Measurements from ENCODE around the gene ATP5F1E.
A peak's percentile ranks its signal among the peaks of the same experiment; 100 is the strongest.
"Not testable (repeated sequence)": the region's sequence is repeated elsewhere in the genome, so short reads cannot be mapped to it uniquely, and the experiment has no call there.

The ATP5F1E gene

GRCh38 chr20:58985656-58986055 lies 46.5 kb downstream of the ATP5F1E start:
- Histone ChIP-seq H3K4ac (ENCODE audit: low read depth in 1 of 2, low read length in 2 of 2) (no peak overlapping the region), H3K14ac (ENCODE audit: low read length in 2 of 2) (no peak overlapping the region), H2BK12ac (ENCODE audit: low read length in 2 of 2) (no peak overlapping the region), H3K4me1 (ENCODE audit: control insufficient read depth, insufficient read depth, low read depth, low read length) (peaks cover 15% of the 10 kb centered on the region), H3K23ac (ENCODE audit: low read length in 2 of 2) (no peak overlapping the region), H2BK15ac (ENCODE audit: low read depth, poor library complexity, severe bottlenecking) (no peak overlapping the region), H3K79me1 (replicated peaks; ENCODE audit: low read length, poor library complexity, severe bottlenecking) (peaks cover 42% of the 10 kb centered on the region), H3K4me3 (ENCODE audit: insufficient read depth in 1 of 2, low read depth in 1 of 2, low read length in 2 of 2) (no peak overlapping the region), H2BK120ac (ENCODE audit: low read depth, low read length) (no peak overlapping the region), H3K9me3 (ENCODE audit: control insufficient read depth, low read length) (no peaks in the 10 kb centered on the region), H4K91ac (ENCODE audit: low read length) (no peak overlapping the region), H3K18ac (ENCODE audit: low read depth in 1 of 2, low read length in 2 of 2) (no peak overlapping the region), H3K9ac (ENCODE audit: low read length) (no peak overlapping the region), H2AFZ (ENCODE audit: low read depth, low read length) (no peak overlapping the region), H4K8ac (ENCODE audit: low read length) (no peak overlapping the region), H3K36me3 (ENCODE audit: control insufficient read depth in 1 of 2, insufficient read depth in 2 of 2, low read depth in 1 of 2, low read length in 2 of 2) (peaks cover 32 to 42% of the 10 kb centered on the region in 2 experiments), H2BK5ac (ENCODE audit: low read depth, low read length, poor library complexity, severe bottlenecking) (no peak overlapping the region), H3K4me2 (ENCODE audit: low read length, poor library complexity, severe bottlenecking) (no peak overlapping the region), H2AK5ac (ENCODE audit: low read length, severe bottlenecking) (no peak overlapping the region), H3K27ac (ENCODE audit: low read length, poor library complexity, severe bottlenecking) (no peak overlapping the region), H3K27me3 (ENCODE audit: control insufficient read depth in 1 of 2, insufficient read depth in 1 of 2, low read length in 2 of 2) (no peaks in the 10 kb centered on the region)
- 91% methylated on average over 5 of the region's 5 CpGs for WGBS
- no peak for DNase-seq

- Histone ChIP-seq H3K9me3 (ENCODE audit: control insufficient read depth, low read length) (no peaks in the 10 kb centered on the region), H3K27me3 (ENCODE audit: control insufficient read depth in 1 of 2, insufficient read depth in 1 of 2, low read length in 2 of 2) (no peaks in the 10 kb centered on the region), H3K4me2 (ENCODE audit: low read length, poor library complexity, severe bottlenecking) (no peak overlapping the region), H3K36me3 (ENCODE audit: control insufficient read depth in 1 of 2, insufficient read depth in 2 of 2, low read depth in 1 of 2, low read length in 2 of 2) (peaks cover 27 to 34% of the 10 kb centered on the region in 2 experiments), H2BK120ac (ENCODE audit: low read depth, low read length) (no peak overlapping the region), H3K9ac (ENCODE audit: low read length) (no peak overlapping the region), H3K79me1 (replicated peaks; ENCODE audit: low read length, poor library complexity, severe bottlenecking) (peaks cover 38% of the 10 kb centered on the region), H2AK5ac (ENCODE audit: low read length, severe bottlenecking) (no peak overlapping the region), H4K91ac (ENCODE audit: low read length) (no peak overlapping the region), H2BK15ac (ENCODE audit: low read depth, poor library complexity, severe bottlenecking) (no peak overlapping the region), H3K27ac (ENCODE audit: low read length, poor library complexity, severe bottlenecking) (no peak overlapping the region), H3K23ac (ENCODE audit: low read length in 2 of 2) (peak overlapping the region in 1 of 2 experiments; percentile 50), H2BK5ac (ENCODE audit: low read depth, low read length, poor library complexity, severe bottlenecking) (no peak overlapping the region), H3K14ac (ENCODE audit: low read length in 2 of 2) (no peak overlapping the region), H3K4me3 (ENCODE audit: insufficient read depth in 1 of 2, low read depth in 1 of 2, low read length in 2 of 2) (no peak overlapping the region), H4K8ac (ENCODE audit: low read length) (no peak overlapping the region), H2BK12ac (ENCODE audit: low read length in 2 of 2) (no peak overlapping the region), H2AFZ (ENCODE audit: low read depth, low read length) (no peak overlapping the region), H3K18ac (ENCODE audit: low read depth in 1 of 2, low read length in 2 of 2) (no peak overlapping the region), H3K4ac (ENCODE audit: low read depth in 1 of 2, low read length in 2 of 2) (no peak overlapping the region), H3K4me1 (ENCODE audit: control insufficient read depth, insufficient read depth, low read depth, low read length) (peaks cover 15% of the 10 kb centered on the region)
- WGBS: 91% methylated on average over 6 of the region's 6 CpGs
- DNase-seq: no peak
Observed at GRCh38 chr20:58984691-58985090, 47.4 kb downstream of the ATP5F1E start.

- not testable (repeated sequence) for H2BK12ac ChIP-seq (ENCODE audit: low read length in 2 of 2); H2AFZ ChIP-seq (ENCODE audit: low read depth, low read length); H4K91ac ChIP-seq (ENCODE audit: low read length); H3K27me3 ChIP-seq (ENCODE audit: control insufficient read depth in 1 of 2, insufficient read depth in 1 of 2, low read length in 2 of 2); H3K9me3 ChIP-seq (ENCODE audit: control insufficient read depth, low read length); DNase-seq; H3K14ac ChIP-seq (ENCODE audit: low read length in 2 of 2); H3K18ac ChIP-seq (ENCODE audit: low read depth in 1 of 2, low read length in 2 of 2); H2BK5ac ChIP-seq (ENCODE audit: low read depth, low read length, poor library complexity, severe bottlenecking); H2AK5ac ChIP-seq (ENCODE audit: low read length, severe bottlenecking); H4K8ac ChIP-seq (ENCODE audit: low read length); H3K4ac ChIP-seq (ENCODE audit: low read depth in 1 of 2, low read length in 2 of 2); H3K9ac ChIP-seq (ENCODE audit: low read length); H3K23ac ChIP-seq (ENCODE audit: low read length in 2 of 2); H2BK120ac ChIP-seq (ENCODE audit: low read depth, low read length); H3K4me3 ChIP-seq (ENCODE audit: insufficient read depth in 1 of 2, low read depth in 1 of 2, low read length in 2 of 2); H2BK15ac ChIP-seq (ENCODE audit: low read depth, poor library complexity, severe bottlenecking); H3K4me2 ChIP-seq (ENCODE audit: low read length, poor library complexity, severe bottlenecking); H3K27ac ChIP-seq (ENCODE audit: low read length, poor library complexity, severe bottlenecking)
- over 99% methylated on average over 11 of the region's 12 CpGs for WGBS
- Histone ChIP-seq H3K36me3 (ENCODE audit: control insufficient read depth in 1 of 2, insufficient read depth in 2 of 2, low read depth in 1 of 2, low read length in 2 of 2) (peaks cover 13 to 18% of the 10 kb centered on the region in 2 experiments), H3K4me1 (ENCODE audit: control insufficient read depth, insufficient read depth, low read depth, low read length) (peaks cover 15% of the 10 kb centered on the region), H3K79me1 (replicated peaks; ENCODE audit: low read length, poor library complexity, severe bottlenecking) (peaks cover 26% of the 10 kb centered on the region)
Observed at GRCh38 chr20:58983115-58983468, 49.0 kb downstream of the ATP5F1E start.

DNA sequence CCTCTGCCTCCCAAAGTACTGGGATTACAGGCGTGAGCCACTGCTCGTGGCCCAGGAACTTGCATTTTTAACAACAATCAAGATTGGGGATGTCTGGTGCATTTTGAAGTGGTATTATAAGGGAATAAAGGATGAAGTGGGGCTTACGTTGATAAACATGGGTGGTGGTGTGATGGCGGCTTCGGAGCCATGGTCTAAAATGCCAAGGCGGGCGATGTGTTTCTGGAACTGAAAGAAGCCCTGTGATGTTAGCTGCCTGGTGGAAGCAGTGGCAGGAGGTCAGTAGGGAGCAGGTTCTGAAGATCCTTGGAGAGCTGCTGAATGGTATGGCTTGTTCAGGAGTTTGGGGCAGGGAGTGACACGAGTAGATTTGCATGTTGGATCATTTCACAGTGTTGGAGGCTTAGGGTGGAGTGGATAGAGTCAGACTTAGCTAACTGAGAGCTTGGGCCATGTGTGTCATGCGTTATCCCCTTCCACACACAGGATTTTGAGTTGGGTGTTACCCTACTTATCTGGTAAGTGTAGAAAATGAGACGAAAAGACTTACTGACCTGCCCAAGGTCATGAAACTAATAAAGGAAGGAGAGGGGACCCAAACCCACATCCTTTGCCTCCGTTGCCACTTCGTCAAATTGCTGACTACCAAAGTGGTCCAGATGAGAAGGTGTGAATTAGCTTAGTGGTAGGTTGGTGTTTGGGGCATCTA lies 49.6 kb downstream of the ATP5F1E start:
- Histone ChIP-seq H3K27ac (ENCODE audit: low read length, poor library complexity, severe bottlenecking) (no peak overlapping the region), H2BK5ac (ENCODE audit: low read depth, low read length, poor library complexity, severe bottlenecking) (no peak overlapping the region), H3K23ac (ENCODE audit: low read length in 2 of 2) (no peak overlapping the region), H2BK120ac (ENCODE audit: low read depth, low read length) (no peak overlapping the region), H4K91ac (ENCODE audit: low read length) (no peak overlapping the region), H2AK5ac (ENCODE audit: low read length, severe bottlenecking) (no peak overlapping the region), H2AFZ (ENCODE audit: low read depth, low read length) (no peak overlapping the region), H3K4me2 (ENCODE audit: low read length, poor library complexity, severe bottlenecking) (no peak overlapping the region), H2BK15ac (ENCODE audit: low read depth, poor library complexity, severe bottlenecking) (no peak overlapping the region), H3K14ac (ENCODE audit: low read length in 2 of 2) (no peak overlapping the region), H3K4me3 (ENCODE audit: insufficient read depth in 1 of 2, low read depth in 1 of 2, low read length in 2 of 2) (peak overlapping the region in 1 of 2 experiments; percentile 96), H4K8ac (ENCODE audit: low read length) (no peak overlapping the region), H3K79me1 (replicated peaks; ENCODE audit: low read length, poor library complexity, severe bottlenecking) (peaks cover 22% of the 10 kb centered on the region), H3K4ac (ENCODE audit: low read depth in 1 of 2, low read length in 2 of 2) (no peak overlapping the region), H3K36me3 (ENCODE audit: control insufficient read depth in 1 of 2, insufficient read depth in 2 of 2, low read depth in 1 of 2, low read length in 2 of 2) (peaks cover 9 to 13% of the 10 kb centered on the region in 2 experiments), H3K18ac (ENCODE audit: low read depth in 1 of 2, low read length in 2 of 2) (no peak overlapping the region), H3K9me3 (ENCODE audit: control insufficient read depth, low read length) (no peaks in the 10 kb centered on the region), H3K9ac (ENCODE audit: low read length) (no peak overlapping the region), H3K27me3 (ENCODE audit: control insufficient read depth in 1 of 2, insufficient read depth in 1 of 2, low read length in 2 of 2) (no peaks in the 10 kb centered on the region), H2BK12ac (ENCODE audit: low read length in 2 of 2) (peak overlapping the region in 1 of 2 experiments; percentile 2), H3K4me1 (ENCODE audit: control insufficient read depth, insufficient read depth, low read depth, low read length) (peaks cover 12% of the 10 kb centered on the region)
- WGBS: 97% methylated on average over 12 of the region's 12 CpGs
- no peak for DNase-seq
